Liver (tissue), 9 donors: ENCODE measurements around the gene ADGRD1. TPM values are rescaled to one million over a fixed set of nuclear protein-coding genes. Genes with fewer than 3 reads are reported as not detected.

Source experiments
- DNase-seq: peaks from one replicate; pipeline ENCODE4 v3.0.0-alpha.2; 2017; ENCODE audit warnings: low spot score
- H3K27ac ChIP-seq, 2 donors: one replicate each; pipeline ENCODE4 v1.7.0; 2013; ENCODE audit warnings: inconsistent platforms in 2 of 2, low read length in 2 of 2, control low read depth in 1 of 2, low read depth in 1 of 2, mild to moderate bottlenecking in 1 of 2
- H3K27me3 ChIP-seq, 4 donors: one replicate each; pipeline versions ENCODE4 v1.6.1 to v1.7.0; 2013; ENCODE audit warnings: low read length in 3 of 4, inconsistent platforms in 1 of 4, mild to moderate bottlenecking in 1 of 4, moderate library complexity in 1 of 4; ENCODE audit not compliant: control insufficient read depth in 4 of 4, insufficient read depth in 4 of 4
- H3K36me3 ChIP-seq, 4 donors: one replicate each; pipeline versions ENCODE4 v1.6.1 to v1.7.0; 2013; ENCODE audit warnings: low read length in 3 of 4, mild to moderate bottlenecking in 3 of 4, low read depth in 1 of 4, moderate library complexity in 1 of 4; ENCODE audit not compliant: control insufficient read depth in 4 of 4, insufficient read depth in 3 of 4
- H3K4me1 ChIP-seq, 4 donors: one replicate each; pipeline versions ENCODE4 v1.6.1 to v1.7.0; 2013; ENCODE audit warnings: low read length in 3 of 4, mild to moderate bottlenecking in 3 of 4, moderate library complexity in 1 of 4; ENCODE audit not compliant: control insufficient read depth in 4 of 4, insufficient read depth in 4 of 4
- H3K4me3 ChIP-seq, 3 donors: one replicate each; pipeline versions ENCODE4 v1.6.1 to v1.7.0; 2013; ENCODE audit warnings: low read length in 3 of 3, control low read depth in 1 of 3, low read depth in 1 of 3, mild to moderate bottlenecking in 1 of 3
- H3K9ac ChIP-seq, 2 donors: one replicate each; pipeline ENCODE4 v1.7.0; 2013; ENCODE audit warnings: low read length in 2 of 2, mild to moderate bottlenecking in 2 of 2, moderate library complexity in 2 of 2, control low read depth in 1 of 2, low read depth in 1 of 2
- H3K9me3 ChIP-seq, 4 donors: one replicate each; pipeline versions ENCODE4 v1.6.1 to v1.7.0; 2013; ENCODE audit warnings: low read length in 3 of 4; ENCODE audit not compliant: control insufficient read depth in 4 of 4
- EGR1 ChIP-seq, 2 donors: IDR thresholded peaks; 2 replicates each; pipeline ENCODE4 v1.6.1; 2016 to 2018; ENCODE audit warnings: antibody characterized with exemption in 2 of 2, low read depth in 2 of 2
- FOXA1 ChIP-seq: IDR thresholded peaks from 2 replicates; pipeline ENCODE4 v1.6.1; 2016; ENCODE audit warnings: antibody characterized with exemption
- FOXA2 ChIP-seq: IDR thresholded peaks from 2 replicates; pipeline ENCODE4 v1.6.1; 2016; ENCODE audit warnings: antibody characterized with exemption
- GABPA ChIP-seq, 2 donors: IDR thresholded peaks in 1 of 2; conservative IDR thresholded peaks in 1 of 2; 2 replicates each; pipeline ENCODE4 v1.6.1; 2016; ENCODE audit warnings: antibody characterized with exemption in 2 of 2, mild to moderate bottlenecking in 1 of 2, moderate library complexity in 1 of 2
- JUND ChIP-seq, 2 donors: IDR thresholded peaks; 2 replicates each; pipeline ENCODE4 v1.6.1; 2016; ENCODE audit warnings: antibody characterized with exemption in 2 of 2
- NR2F2 ChIP-seq: IDR thresholded peaks from 2 replicates; pipeline ENCODE4 v1.6.1; 2016; ENCODE audit warnings: antibody characterized with exemption
- RAD21 ChIP-seq, 2 donors: IDR thresholded peaks; 2 replicates each; pipeline ENCODE4 v1.6.1; 2016; ENCODE audit warnings: antibody characterized with exemption in 2 of 2, mild to moderate bottlenecking in 2 of 2
- SP1 ChIP-seq: IDR thresholded peaks from 2 replicates; pipeline ENCODE4 v1.6.1; 2018; ENCODE audit warnings: antibody characterized with exemption, mild to moderate bottlenecking
- TAF1 ChIP-seq: conservative IDR thresholded peaks from 2 replicates; pipeline ENCODE4 v1.6.1; 2016; ENCODE audit warnings: antibody characterized with exemption, mild to moderate bottlenecking
- YY1 ChIP-seq: IDR thresholded peaks from 2 replicates; pipeline ENCODE4 v1.6.1; 2016; ENCODE audit warnings: antibody characterized with exemption, mild to moderate bottlenecking
- WGBS: extraction: QIAGEN DNeasy Blood & Tissue Kit; methylation state at CpG from one replicate; pipeline ENCODE4 v1.1.7; 2013; 5-methylcytosine and 5-hydroxymethylcytosine counted together
- polyA plus RNA-seq, 2 donors: library from polyadenylated mRNA; stranded (reverse) in 1 of 2; unstranded in 1 of 2; fragments of 200-250 nt in 1 of 2; fragments of >200 nt in 1 of 2; fragmentation: Nextera tagmentation in 1 of 2; extraction: Ambion mirVana in 1 of 2; gene quantifications; one replicate each; pipeline versions ENCODE4 v1.2.1 to v1.2.3, GENCODE V29; 2013 to 2015
- total RNA-seq, 2 donors: library from RNA; depleted of rRNA; stranded (reverse); fragments of >200 nt; gene quantifications; one replicate each; pipeline ENCODE4 v1.2.3, GENCODE V29; 2014
- TF ChIP-seq, protein P1 (sequence below): IDR thresholded peaks from 2 replicates; pipeline ENCODE4 v1.6.1; 2016; ENCODE audit warnings: antibody characterized with exemption, mild to moderate bottlenecking
- TF ChIP-seq, protein P2 (sequence below): IDR thresholded peaks from 2 replicates; pipeline ENCODE4 v1.6.1; 2016; ENCODE audit warnings: antibody characterized with exemption
- TF ChIP-seq, protein P3 (sequence below): IDR thresholded peaks from 2 replicates; pipeline ENCODE4 v1.6.1; 2016; ENCODE audit warnings: antibody characterized with exemption
- TF ChIP-seq, protein P4 (sequence below): fragments of 150-350 bp; IDR thresholded peaks from 2 replicates; pipeline ENCODE4 v1.5.1; 2017; ENCODE audit warnings: improper control_type of control experiment, low read depth, low read length; ENCODE audit not compliant: missing input control
- donor health status: healthy.
- donor health status: healthy.
- donor health status: healthy.
- donor health status: healthy.
- donor health status: healthy.

The ADGRD1 gene
- total and polyA plus RNA-seq, 4 donors, result 2.7 to 7.1 (median 4.6) TPM

DNA sequence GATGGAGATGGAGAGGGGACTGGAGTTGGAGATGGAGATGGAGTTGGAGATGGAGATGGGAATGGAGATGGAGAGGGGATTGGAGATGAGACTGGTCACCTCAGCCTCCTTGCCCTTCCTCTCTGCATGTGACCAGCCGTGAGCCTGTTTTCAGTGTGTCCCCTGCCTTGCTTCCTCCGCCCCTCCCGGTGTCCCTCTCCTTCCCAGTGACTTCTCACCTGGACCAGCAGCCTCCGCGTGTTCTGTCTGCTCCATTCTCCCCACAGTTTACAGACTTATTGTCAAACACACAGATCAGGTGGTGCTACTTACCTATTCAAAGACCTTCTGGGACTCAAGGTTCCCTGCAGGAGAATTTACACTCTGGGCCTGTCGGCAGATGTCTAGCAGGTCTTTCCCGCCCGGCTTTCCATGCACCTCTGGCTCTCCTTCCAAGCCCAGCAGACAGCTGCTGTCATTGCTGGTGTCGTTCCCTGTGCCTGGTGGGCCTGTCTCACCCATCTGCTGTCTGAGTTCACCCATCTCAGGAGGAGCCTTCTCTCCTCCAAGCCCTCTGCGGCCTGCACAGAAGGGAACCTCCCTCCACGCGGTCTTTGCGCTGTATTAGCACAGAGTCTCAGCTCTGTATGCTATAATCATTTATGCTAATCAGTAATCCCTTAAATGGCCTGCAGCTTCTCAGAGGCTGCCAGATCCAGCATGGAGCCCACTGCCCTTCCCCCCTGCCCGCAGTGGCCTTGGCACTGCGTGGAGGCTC lies 62.1 kb downstream of the ADGRD1 start:
- no peaks in the 10 kb centered on the region for H3K36me3 ChIP-seq
- no peaks in the 10 kb centered on the region for H3K9me3 ChIP-seq
- no peaks in the 10 kb centered on the region for H3K27me3 ChIP-seq
- WGBS, result 93% methylated on average over 15 of the region's 15 CpGs
- H3K4me3 ChIP-seq, result no peak overlapping the region
- H3K27ac ChIP-seq, result no peak overlapping the region
- DNase-seq, result no peak
- peaks cover 3 to 12% (median 9%) of the 10 kb centered on the region in 4 donors for H3K4me1 ChIP-seq
- TF ChIP-seq, protein P1, sequence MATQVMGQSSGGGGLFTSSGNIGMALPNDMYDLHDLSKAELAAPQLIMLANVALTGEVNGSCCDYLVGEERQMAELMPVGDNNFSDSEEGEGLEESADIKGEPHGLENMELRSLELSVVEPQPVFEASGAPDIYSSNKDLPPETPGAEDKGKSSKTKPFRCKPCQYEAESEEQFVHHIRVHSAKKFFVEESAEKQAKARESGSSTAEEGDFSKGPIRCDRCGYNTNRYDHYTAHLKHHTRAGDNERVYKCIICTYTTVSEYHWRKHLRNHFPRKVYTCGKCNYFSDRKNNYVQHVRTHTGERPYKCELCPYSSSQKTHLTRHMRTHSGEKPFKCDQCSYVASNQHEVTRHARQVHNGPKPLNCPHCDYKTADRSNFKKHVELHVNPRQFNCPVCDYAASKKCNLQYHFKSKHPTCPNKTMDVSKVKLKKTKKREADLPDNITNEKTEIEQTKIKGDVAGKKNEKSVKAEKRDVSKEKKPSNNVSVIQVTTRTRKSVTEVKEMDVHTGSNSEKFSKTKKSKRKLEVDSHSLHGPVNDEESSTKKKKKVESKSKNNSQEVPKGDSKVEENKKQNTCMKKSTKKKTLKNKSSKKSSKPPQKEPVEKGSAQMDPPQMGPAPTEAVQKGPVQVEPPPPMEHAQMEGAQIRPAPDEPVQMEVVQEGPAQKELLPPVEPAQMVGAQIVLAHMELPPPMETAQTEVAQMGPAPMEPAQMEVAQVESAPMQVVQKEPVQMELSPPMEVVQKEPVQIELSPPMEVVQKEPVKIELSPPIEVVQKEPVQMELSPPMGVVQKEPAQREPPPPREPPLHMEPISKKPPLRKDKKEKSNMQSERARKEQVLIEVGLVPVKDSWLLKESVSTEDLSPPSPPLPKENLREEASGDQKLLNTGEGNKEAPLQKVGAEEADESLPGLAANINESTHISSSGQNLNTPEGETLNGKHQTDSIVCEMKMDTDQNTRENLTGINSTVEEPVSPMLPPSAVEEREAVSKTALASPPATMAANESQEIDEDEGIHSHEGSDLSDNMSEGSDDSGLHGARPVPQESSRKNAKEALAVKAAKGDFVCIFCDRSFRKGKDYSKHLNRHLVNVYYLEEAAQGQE, result no peak
- no peak for TF ChIP-seq GABPA (IDR thresholded peaks at IDR 0.05 in 1 of 2, conservative IDR thresholded peaks at IDR 0.05 in 1 of 2)
- no peak for TF ChIP-seq FOXA1
- TF ChIP-seq, protein P2, sequence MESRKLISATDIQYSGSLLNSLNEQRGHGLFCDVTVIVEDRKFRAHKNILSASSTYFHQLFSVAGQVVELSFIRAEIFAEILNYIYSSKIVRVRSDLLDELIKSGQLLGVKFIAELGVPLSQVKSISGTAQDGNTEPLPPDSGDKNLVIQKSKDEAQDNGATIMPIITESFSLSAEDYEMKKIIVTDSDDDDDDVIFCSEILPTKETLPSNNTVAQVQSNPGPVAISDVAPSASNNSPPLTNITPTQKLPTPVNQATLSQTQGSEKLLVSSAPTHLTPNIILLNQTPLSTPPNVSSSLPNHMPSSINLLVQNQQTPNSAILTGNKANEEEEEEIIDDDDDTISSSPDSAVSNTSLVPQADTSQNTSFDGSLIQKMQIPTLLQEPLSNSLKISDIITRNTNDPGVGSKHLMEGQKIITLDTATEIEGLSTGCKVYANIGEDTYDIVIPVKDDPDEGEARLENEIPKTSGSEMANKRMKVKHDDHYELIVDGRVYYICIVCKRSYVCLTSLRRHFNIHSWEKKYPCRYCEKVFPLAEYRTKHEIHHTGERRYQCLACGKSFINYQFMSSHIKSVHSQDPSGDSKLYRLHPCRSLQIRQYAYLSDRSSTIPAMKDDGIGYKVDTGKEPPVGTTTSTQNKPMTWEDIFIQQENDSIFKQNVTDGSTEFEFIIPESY, result no peak
- no peak for TF ChIP-seq JUND (IDR thresholded peaks at IDR 0.05)
- TF ChIP-seq, protein P3, sequence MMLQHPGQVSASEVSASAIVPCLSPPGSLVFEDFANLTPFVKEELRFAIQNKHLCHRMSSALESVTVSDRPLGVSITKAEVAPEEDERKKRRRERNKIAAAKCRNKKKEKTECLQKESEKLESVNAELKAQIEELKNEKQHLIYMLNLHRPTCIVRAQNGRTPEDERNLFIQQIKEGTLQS, result no peak
- TF ChIP-seq SP1, result no peak
- no peak for TF ChIP-seq YY1
- no peak for TF ChIP-seq FOXA2
- TF ChIP-seq EGR1 (IDR thresholded peaks at IDR 0.05; ENCODE audit: low read depth in 2 of 2), result no peak
- TF ChIP-seq TAF1, result no peak
- TF ChIP-seq NR2F2, result no peak
- TF ChIP-seq RAD21 (IDR thresholded peaks at IDR 0.05), result no peak
- no peak overlapping the region for H3K9ac ChIP-seq

DNA sequence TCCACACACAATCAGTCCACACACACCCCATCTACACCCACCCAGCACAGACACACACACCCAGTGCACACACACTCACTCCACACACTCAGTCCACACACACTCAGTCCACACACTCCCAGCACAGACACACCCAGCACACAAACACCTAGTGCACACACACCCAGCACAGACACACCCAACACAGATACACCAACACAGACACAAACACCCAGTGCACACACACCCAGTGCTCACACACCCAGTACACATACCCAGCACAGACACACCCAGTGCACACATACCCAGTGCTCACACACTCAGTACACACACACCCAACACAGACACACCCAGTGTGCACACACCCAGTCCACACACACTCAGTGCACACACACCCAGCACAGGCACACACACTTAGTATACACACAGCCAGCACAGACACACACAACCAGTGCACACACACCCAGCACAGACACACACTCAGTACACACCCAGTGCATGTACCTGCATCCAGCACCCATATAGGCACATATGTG lies 63.8 kb downstream of the ADGRD1 start:
- Histone ChIP-seq H3K27ac (no peak overlapping the region), H3K9ac (no peak overlapping the region), H3K9me3 (no peaks in the 10 kb centered on the region), H3K27me3 (no peaks in the 10 kb centered on the region), H3K4me3 (no peak overlapping the region), H3K36me3 (no peaks in the 10 kb centered on the region), H3K4me1 (peaks cover under 1 to 4% (median 3%) of the 10 kb centered on the region in 4 donors)
- TF ChIP-seq, protein P4, sequence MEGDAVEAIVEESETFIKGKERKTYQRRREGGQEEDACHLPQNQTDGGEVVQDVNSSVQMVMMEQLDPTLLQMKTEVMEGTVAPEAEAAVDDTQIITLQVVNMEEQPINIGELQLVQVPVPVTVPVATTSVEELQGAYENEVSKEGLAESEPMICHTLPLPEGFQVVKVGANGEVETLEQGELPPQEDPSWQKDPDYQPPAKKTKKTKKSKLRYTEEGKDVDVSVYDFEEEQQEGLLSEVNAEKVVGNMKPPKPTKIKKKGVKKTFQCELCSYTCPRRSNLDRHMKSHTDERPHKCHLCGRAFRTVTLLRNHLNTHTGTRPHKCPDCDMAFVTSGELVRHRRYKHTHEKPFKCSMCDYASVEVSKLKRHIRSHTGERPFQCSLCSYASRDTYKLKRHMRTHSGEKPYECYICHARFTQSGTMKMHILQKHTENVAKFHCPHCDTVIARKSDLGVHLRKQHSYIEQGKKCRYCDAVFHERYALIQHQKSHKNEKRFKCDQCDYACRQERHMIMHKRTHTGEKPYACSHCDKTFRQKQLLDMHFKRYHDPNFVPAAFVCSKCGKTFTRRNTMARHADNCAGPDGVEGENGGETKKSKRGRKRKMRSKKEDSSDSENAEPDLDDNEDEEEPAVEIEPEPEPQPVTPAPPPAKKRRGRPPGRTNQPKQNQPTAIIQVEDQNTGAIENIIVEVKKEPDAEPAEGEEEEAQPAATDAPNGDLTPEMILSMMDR, result no peak
- TF ChIP-seq TAF1, result no peak
- no peak for TF ChIP-seq JUND (IDR thresholded peaks at IDR 0.05)
- TF ChIP-seq, protein P3, result no peak
- DNase-seq, result no peak
